Medulla oblongata (tissue), 1 donor: ENCODE measurements around the gene UCHL5.

ENCODE experiments used
- DNase-seq: peaks from one replicate; pipeline ENCODE4 v3.0.0-alpha.2; 2015; ENCODE audit errors: extremely low spot score

Gene UCHL5

DNA sequence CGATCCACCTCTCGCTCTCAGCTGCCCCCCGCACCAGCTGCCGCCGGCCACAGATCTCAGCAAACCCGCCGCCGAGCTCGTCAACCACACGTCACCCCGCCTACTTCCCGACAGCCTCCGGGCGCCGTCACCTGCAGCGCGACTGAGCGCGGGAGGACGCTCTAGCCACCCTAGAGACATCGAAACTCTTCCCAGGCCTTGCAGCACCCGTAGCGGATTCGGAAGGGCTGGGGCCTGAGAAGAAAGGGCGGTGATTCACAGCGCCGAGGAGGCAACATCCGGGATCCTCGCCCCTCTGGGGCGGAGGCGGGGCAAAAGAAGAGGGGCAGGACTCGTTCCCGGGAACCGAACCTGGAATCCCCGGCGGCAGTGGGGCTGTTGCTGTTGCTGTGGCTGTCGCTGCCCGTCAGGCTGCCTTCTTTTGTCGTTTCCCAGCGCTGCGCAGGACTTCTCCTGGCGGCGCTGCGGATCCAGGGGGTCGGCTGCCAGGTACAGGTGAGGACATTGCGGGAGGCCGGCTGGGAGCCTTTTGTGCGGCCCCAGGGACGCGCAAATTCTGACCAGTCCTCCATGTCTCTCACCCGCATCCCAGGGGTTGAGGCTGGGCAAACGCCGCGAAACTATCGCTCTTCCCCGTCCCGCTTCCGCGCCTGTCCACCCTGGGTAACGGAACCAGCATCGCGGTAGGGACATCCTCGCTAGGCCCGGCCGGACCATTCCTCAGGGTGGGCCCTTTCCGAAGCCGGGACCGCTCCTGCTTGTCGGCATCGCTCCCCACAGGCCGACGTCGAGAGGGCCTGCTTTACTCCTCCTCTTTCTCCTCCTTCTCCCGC lies at the start of gene UCHL5, which contains the start of gene RO60:
UCHL5 (minus strand) TSS at position 79 of the 833 bp plus-strand sequence. CDS start 100 bp downstream, outside the sequence.
RO60 (plus strand) TSS at position 331 of the 833 bp plus-strand sequence. CDS start 9,443 bp downstream, outside the sequence.
- DNase-seq: peak; percentile 99

- DNase-seq: no peak
These were observed 49.3 kb upstream of the UCHL5 start for GRCh38 chr1:193108471-193108870.

DNA sequence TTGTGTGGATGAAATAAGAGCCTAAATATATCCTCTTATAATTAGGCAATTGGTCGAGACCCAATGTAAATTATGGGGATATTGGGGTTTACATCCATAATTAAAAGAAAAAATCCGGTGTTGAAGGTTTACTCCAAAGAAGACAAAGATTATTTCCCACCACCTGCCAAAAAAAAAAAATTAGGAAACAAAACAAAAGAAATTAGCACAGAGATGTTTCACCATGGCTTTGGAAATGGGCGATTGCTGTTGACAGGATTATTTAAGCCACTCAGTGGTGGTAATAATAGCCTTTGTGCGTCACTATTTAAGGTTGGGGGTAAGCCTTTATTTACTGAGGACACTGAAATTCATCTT lies 46.6 kb upstream of the UCHL5 start:
- no peak for DNase-seq

GRCh38 chr1:193104907-193105820 lies 46.0 kb upstream of the UCHL5 start, which contains the start of gene GLRX2:
Gene GLRX2 (minus strand): TSS chr1:193105414. CDS start chr1:193105382, 32 bp downstream.
- peak; percentile 86 for DNase-seq

DNA sequence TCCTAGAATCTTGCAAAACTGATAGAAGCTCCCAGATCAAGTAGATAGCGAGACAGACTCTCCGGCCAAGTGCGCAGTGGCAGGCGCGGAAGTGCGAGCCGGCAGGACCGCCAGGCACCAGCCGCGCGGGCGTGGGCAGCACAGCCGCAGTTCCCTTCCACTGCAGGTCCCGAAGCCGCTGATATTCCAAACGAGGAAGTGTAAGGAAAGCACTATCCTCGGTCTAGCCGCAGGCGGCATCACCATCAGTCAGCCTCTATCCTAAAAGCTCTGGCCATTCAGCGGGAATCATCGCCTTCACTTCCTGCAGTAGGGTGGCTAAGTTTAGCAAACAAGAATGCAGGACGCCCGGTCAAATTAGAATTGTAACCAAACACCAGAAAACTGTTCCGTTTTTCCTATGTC lies 45.3 kb upstream of the UCHL5 start:
- peak; percentile 60 for DNase-seq

DNA sequence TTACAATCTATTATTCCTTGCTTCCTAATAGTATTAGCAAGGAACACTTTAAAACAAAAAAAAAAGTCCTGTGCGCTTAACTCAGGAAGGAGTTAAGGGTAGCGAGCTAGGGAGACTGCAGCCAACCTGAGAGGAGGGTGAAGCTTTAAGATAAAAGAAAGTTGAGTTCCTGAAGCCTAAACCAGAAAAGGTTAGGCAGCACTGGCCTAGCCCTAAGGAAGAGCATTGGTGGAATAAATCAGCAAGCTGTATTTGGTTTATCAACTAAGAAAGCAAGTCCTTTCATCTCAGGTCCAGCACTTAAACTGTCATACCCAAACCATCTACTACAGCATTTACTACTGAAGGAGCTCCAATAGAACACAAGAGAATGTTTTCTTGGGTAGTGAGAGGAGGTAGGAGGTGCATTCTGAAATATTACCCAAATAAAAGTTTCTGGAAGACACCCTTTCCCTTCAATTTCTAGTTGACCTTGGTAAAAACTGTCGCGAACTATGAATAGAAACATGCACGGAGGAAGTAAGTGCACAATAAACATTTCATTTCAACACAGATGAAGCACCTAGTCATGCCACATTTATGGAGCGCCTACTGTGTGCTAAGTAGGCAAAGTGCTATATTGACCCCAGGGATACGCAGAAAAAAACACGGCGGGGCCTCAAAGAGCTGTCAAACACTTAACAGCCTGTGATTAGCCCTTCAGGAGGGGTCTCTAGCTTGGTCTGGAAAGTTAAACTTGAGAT lies 44.8 kb upstream of the UCHL5 start:
- peak; percentile 15 for DNase-seq

- no peak for DNase-seq
These were observed 43.5 kb upstream of the UCHL5 start for GRCh38 chr1:193102662-193103061.

DNA sequence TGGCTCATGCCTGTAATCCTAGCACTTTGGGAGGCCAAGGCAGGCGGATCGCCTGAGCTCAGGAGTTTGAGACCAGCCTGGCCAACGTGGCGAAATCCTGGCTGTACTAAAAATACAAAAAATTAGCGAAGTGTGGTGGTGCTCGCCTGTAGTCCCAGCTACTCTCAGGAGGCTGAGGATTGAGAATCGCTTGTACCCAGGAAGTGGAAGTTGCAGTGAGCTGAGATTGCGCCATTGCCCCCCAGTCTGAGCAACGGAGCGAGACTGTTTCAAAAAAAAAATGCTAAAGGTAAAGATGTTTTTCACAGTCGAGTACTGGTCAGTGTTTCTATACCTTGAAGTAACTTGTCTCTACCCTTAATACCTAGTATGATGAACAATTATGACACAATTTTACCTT lies 35.0 kb upstream of the UCHL5 start:
- DNase-seq: no peak

DNA sequence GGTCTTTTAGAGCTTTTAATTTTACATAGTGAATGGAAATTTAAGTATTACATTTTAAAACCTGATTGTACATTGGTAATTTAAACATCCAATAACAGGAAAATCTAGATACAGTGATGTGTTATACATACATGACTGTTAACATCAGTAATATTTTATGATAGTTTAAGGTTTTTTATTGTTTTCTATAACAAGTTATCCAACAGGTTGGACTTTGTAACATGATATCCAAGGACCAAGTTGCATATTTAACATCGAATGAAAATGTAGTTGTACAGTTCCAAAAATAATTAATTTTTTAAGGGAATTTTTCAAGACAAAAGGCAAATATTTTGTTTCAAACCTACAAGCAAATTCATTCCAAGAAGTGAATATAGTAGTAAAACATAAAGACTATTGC lies 31.7 kb upstream of the UCHL5 start:
- no peak for DNase-seq

- DNase-seq: no peak
These were observed 28.7 kb upstream of the UCHL5 start for GRCh38 chr1:193087893-193088292.

DNA sequence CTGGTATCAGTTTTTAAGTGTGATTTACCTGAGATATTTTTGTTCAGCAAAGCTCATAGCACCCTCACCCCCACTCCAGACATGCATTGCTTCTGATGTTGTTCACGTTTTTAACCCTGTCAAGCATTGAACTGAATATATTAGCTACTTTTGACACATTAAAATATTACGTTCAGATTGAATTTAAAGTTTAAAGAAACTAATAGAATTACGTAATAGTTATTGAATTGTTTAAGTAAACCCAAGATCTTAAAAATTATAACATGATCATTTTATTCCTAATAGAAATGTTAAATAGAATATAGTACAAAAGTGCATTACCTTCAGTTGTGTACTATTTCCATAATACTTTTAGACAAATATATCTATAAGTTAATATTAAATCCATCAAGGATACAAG lies 27.2 kb upstream of the UCHL5 start:
- no peak for DNase-seq

DNA sequence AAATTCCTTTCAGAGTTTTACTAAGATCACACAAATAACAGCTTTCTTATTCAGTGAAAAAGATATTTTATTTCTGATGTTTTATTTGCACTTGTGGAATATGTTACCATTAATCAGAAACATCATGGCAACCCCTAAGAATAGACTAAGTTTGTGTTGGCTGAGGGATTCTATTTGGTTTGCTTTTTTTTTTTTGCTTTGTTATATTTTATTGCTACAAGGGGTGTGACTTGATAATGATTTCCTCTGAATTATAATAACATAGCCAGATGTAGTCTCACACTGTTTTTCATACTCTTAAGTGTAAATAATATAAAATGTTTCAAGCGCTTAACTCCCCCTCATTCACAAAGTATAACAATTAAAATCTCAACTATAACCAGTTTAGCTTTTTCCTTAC lies 26.1 kb upstream of the UCHL5 start:
- no peak for DNase-seq

- no peak for DNase-seq
These were observed 24.4 kb upstream of the UCHL5 start for GRCh38 chr1:193083365-193084088.

DNA sequence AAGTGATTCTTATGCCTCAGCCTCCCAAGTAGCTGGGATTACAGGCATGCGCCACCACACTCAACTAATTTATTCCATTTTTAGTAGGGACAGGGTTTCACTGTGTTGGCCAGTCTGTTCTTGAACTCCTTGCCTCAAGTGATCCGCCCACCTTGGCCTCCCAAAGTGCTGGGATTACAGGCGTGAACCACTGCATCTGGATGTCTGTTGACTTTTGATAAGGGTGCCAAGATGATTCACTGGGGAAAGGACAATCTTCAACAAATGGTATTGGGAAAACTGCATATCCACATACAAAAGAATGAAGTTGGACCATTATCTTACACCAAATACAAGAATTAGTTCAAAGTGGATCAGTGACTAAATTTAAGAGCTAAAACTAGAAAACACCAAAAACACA lies 20.0 kb upstream of the UCHL5 start:
- no peak for DNase-seq

DNA sequence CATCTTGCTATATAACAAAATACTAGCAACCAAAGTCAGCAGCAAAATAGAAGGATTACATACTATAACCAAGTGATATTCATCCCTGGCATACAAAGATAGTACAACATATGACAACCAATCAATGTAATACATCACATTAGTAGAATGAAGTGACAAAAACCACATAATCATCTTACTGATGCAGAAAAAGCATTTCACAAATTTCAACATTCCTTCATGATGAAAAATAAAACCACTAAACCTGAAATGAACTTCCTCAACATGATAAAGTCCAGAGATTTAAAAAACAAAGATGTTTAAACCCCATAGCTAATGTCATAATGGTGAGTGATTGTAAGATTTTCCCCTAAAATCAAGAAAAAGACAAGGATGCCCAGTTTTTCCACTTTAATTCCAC lies 18.8 kb upstream of the UCHL5 start:
- DNase-seq: no peak

- no peak for DNase-seq
These were observed 11.8 kb upstream of the UCHL5 start for GRCh38 chr1:193070942-193071341.

GRCh38 chr1:193070386-193070753 lies 11.2 kb upstream of the UCHL5 start:
- DNase-seq: no peak

GRCh38 chr1:193069748-193070385 lies 10.7 kb upstream of the UCHL5 start:
- DNase-seq: no peak

DNA sequence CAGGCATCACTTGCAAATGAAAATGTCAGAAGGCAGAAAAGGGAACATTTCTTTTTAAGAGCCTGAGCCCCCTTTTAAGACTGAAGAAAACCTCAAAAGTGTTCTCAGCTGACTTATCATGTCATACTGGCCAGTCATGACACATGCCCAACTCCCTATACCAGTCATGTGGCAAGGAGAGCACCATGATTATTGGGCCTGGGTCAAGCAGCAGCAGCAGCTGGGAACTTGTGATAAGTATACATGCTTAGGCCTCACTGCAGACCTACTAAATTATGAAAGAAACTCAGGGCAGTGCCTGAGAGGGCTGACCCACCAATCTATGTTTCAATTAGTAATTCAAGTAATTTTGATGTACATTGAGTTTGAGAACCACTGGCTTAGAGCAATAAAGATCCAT lies 8.9 kb upstream of the UCHL5 start:
- DNase-seq: no peak

GRCh38 chr1:193066606-193067005 lies 7.4 kb upstream of the UCHL5 start:
- no peak for DNase-seq

- no peak for DNase-seq
These were observed 6.8 kb upstream of the UCHL5 start for GRCh38 chr1:193065954-193066353.
